Esophagus squamous epithelium (tissue), 4 donors: ENCODE data around the gene ZNF592.

Experiments
- CTCF ChIP-seq, 6 experiments: fragments of 450-650 bp in 4 of 6; fragments of 200-600 bp in 2 of 6; sonication (generic) in 2 of 6; IDR thresholded peaks; one replicate each; pipeline ENCODE4 v1.5.1; 2016 to 2019; ENCODE audit warnings: antibody characterized with exemption in 6 of 6, mild to moderate bottlenecking in 4 of 6, moderate library complexity in 4 of 6
- POLR2A ChIP-seq, 4 donors: fragments of 450-650 bp; IDR thresholded peaks; one replicate each; pipeline ENCODE4 v1.6.1; 2017; ENCODE audit warnings: antibody characterized with exemption in 4 of 4, mild to moderate bottlenecking in 4 of 4, moderate library complexity in 3 of 4

GRCh38 chr15:84715441-84716035 lies 32.9 kb upstream of the ZNF592 start:
- TF ChIP-seq CTCF (IDR thresholded peaks at IDR 0.05) (no peak), POLR2A (IDR thresholded peaks at IDR 0.05) (no peak)
